Natural killer cell (primary cell): Measurements from ENCODE around the gene ELMO1. TPM values are rescaled to one million over a fixed set of nuclear protein-coding genes. Genes with fewer than 3 reads are reported as not detected.

Source experiments
- ATAC-seq, 3 donors: fragments of 150-1000 bp in 2 of 3; fragments of 200-7000 bp in 1 of 3; cut with Tn5 transposase; 1 replicate in 1 of 3; 2 replicates in 2 of 3; pipeline ENCODE4 v1.10.0; 2021; ENCODE audit warnings: mild to moderate bottlenecking in 2 of 3, moderate library complexity in 2 of 3
- DNase-seq, 2 donors: peaks; one replicate each; pipeline versions ENCODE4 v3.0.0 to v3.0.0-alpha.2; 2013 to 2021; ENCODE audit warnings: mixed read lengths in 1 of 2
- H3K27ac ChIP-seq: one replicate; pipeline ENCODE4 v1.5.1; 2013; ENCODE audit warnings: mild to moderate bottlenecking, low read length
- H3K27me3 ChIP-seq: one replicate; pipeline ENCODE4 v1.6.1; 2013; ENCODE audit warnings: low read length; ENCODE audit not compliant: control insufficient read depth, insufficient read depth
- H3K36me3 ChIP-seq: one replicate; pipeline ENCODE4 v1.6.1; 2013; ENCODE audit warnings: low read length; ENCODE audit not compliant: control insufficient read depth, insufficient read depth
- H3K4me1 ChIP-seq: one replicate; pipeline ENCODE4 v1.6.1; 2013; ENCODE audit warnings: low read length; ENCODE audit not compliant: control insufficient read depth, insufficient read depth
- H3K4me3 ChIP-seq: one replicate; pipeline ENCODE4 v1.5.1; 2013; ENCODE audit warnings: low read length
- H3K9me3 ChIP-seq: one replicate; pipeline ENCODE4 v1.6.1; 2013; ENCODE audit warnings: low read length; ENCODE audit not compliant: control insufficient read depth, insufficient read depth
- H3K27ac Mint-ChIP-seq, 2 donors: one replicate each; pipeline ENCODE4 v1.8.0; 2022; ENCODE audit warnings: mild to moderate bottlenecking in 2 of 2, mixed read lengths in 2 of 2, moderate library complexity in 1 of 2
- H3K27me3 Mint-ChIP-seq, 2 donors: one replicate each; pipeline ENCODE4 v1.8.0; 2022; ENCODE audit warnings: low read depth in 2 of 2, mixed read lengths in 2 of 2
- H3K36me3 Mint-ChIP-seq: one replicate; pipeline ENCODE4 v1.8.0; 2022; ENCODE audit warnings: mixed read lengths
- H3K4me1 Mint-ChIP-seq, 2 donors: one replicate each; pipeline ENCODE4 v1.8.0; 2022; ENCODE audit warnings: mixed read lengths in 2 of 2
- H3K4me3 Mint-ChIP-seq: one replicate; pipeline ENCODE4 v1.8.0; 2022; ENCODE audit warnings: mild to moderate bottlenecking, moderate library complexity, mixed read lengths
- H3K9me3 Mint-ChIP-seq, 2 donors: one replicate each; pipeline ENCODE4 v1.8.0; 2022; ENCODE audit warnings: mixed read lengths in 2 of 2
- CTCF ChIP-seq: fragments of 200-600 bp; IDR thresholded peaks from one replicate; pipeline ENCODE4 v1.8.0; 2022; ENCODE audit warnings: antibody characterized with exemption
- WGBS: methylation state at CpG from one replicate; pipeline ENCODE4 v1.1.7; 2013; ENCODE audit warnings: missing lambda C conversion rate; ENCODE audit not compliant: insufficient coverage; 5-methylcytosine and 5-hydroxymethylcytosine counted together
- intact Hi-C: fragments of 100-400 bp; cut with micrococcal nuclease; formaldehyde crosslinking; loops from one replicate; pipeline ENCODE4 v1.14.2; 2022
- total RNA-seq, 4 donors: library from RNA; stranded (reverse); fragments of 120-200 nt in 1 of 4; gene quantifications; one replicate each; pipeline versions ENCODE4 v1.2.3 to v1.2.4, GENCODE V29; 2013 to 2022

Gene ELMO1
- total RNA-seq, 3 donors from 2014 or later (not counting 1 experiment from before 2014, with no cell fraction given): 127 to 147 (median 130) TPM

- H3K9me3 Mint-ChIP-seq: no peaks in the 10 kb centered on the region
- H3K4me3 Mint-ChIP-seq: no peak overlapping the region
- peaks cover 4% of the 10 kb centered on the region for H3K36me3 Mint-ChIP-seq
- Histone ChIP-seq H3K27ac (no peak overlapping the region), H3K9me3 (no peaks in the 10 kb centered on the region), H3K4me3 (no peak overlapping the region), H3K4me1 (no peaks in the 10 kb centered on the region), H3K27me3 (no peaks in the 10 kb centered on the region), H3K36me3 (peaks cover 21% of the 10 kb centered on the region)
- TF ChIP-seq CTCF: no peak
- WGBS: 58% methylated on average over 10 of the region's 10 CpGs
- ATAC-seq (no peak), DNase-seq (no peak)
- intact Hi-C loops: no loop called here
- no peaks in the 10 kb centered on the region for H3K27me3 Mint-ChIP-seq
- peak overlapping the region in 1 of 2 donors; percentile 61 for H3K27ac Mint-ChIP-seq
- peaks cover 21 to 28% of the 10 kb centered on the region in 2 donors for H3K4me1 Mint-ChIP-seq
Observed at GRCh38 chr7:37216156-37216852, 232.4 kb downstream of the ELMO1 start.

GRCh38 chr7:37215290-37215923 is 233.3 kb downstream of the ELMO1 start:
- Histone ChIP-seq H3K27ac (no peak overlapping the region), H3K4me3 (no peak overlapping the region), H3K27me3 (no peaks in the 10 kb centered on the region), H3K9me3 (no peaks in the 10 kb centered on the region), H3K36me3 (peaks cover 20% of the 10 kb centered on the region), H3K4me1 (no peaks in the 10 kb centered on the region)
- TF ChIP-seq CTCF: no peak
- Mint-ChIP-seq H3K27me3 (no peaks in the 10 kb centered on the region), H3K36me3 (peaks cover 12% of the 10 kb centered on the region), H3K4me1 (peaks cover 21 to 28% of the 10 kb centered on the region in 2 donors), H3K27ac (peak overlapping the region in 1 of 2 donors; percentile 61), H3K9me3 (no peaks in the 10 kb centered on the region), H3K4me3 (no peak overlapping the region)
- DNase-seq (no peak), ATAC-seq (no peak)
- intact Hi-C loops: no loop called here
- 61% methylated on average over 3 of the region's 3 CpGs for WGBS

- Histone ChIP-seq H3K27me3 (no peaks in the 10 kb centered on the region), H3K36me3 (peaks cover 34% of the 10 kb centered on the region), H3K4me1 (no peaks in the 10 kb centered on the region), H3K9me3 (no peaks in the 10 kb centered on the region), H3K4me3 (no peak overlapping the region), H3K27ac (no peak overlapping the region)
- Mint-ChIP-seq H3K36me3 (peaks cover 12% of the 10 kb centered on the region), H3K27ac (peak overlapping the region; percentile 11 to 67), H3K9me3 (no peaks in the 10 kb centered on the region), H3K4me3 (no peak overlapping the region), H3K4me1 (peaks cover 25 to 31% of the 10 kb centered on the region in 2 donors), H3K27me3 (no peaks in the 10 kb centered on the region)
- DNase-seq (no peak), ATAC-seq (no peak)
- intact Hi-C loops: no loop called here
- TF ChIP-seq CTCF: no peak
- 46% methylated on average over 8 of the region's 8 CpGs for WGBS
Observed at GRCh38 chr7:37212556-37212955, 236.1 kb downstream of the ELMO1 start.
